Hepatocyte (in vitro differentiated cells): Measurements from ENCODE around the gene NANS.

Experiments used
- CTCF ChIP-seq: fragments of 200-600 bp; sonication (generic); IDR thresholded peaks from 2 replicates; pipeline ENCODE4 v1.5.1; 2016; ENCODE audit warnings: antibody characterized with exemption, mild to moderate bottlenecking; ENCODE audit not compliant: poor library complexity
- EZH2 ChIP-seq: fragments of 200-600 bp; sonication (generic); IDR thresholded peaks from 2 replicates; pipeline ENCODE4 v1.6.1; 2016; ENCODE audit warnings: antibody characterized with exemption, mild to moderate bottlenecking, borderline replicate concordance

DNA sequence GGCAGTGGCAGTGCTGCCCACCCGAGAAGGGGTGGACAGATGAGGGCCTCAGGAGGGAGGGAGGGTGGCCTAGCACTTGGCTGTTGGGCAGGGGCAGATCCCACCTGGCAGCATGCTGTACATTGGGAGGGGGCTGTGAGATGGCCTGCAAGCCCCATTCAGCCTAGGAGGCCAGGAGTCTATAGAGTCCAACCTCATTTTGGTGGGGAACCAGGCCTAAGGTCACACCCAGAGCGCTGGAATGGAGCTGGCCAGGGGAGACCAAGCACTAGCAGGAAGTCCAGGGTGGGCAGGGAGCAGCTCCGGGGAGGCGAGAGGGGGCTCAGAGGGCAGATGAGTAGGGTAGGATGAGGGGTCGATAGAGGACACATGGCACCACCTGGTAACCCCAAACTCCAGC is 39.6 kb downstream of the NANS start:
- TF ChIP-seq CTCF (no peak), EZH2 (no peak)
